ENCODE measurements around the gene RHOH.

The RHOH gene

DNA sequence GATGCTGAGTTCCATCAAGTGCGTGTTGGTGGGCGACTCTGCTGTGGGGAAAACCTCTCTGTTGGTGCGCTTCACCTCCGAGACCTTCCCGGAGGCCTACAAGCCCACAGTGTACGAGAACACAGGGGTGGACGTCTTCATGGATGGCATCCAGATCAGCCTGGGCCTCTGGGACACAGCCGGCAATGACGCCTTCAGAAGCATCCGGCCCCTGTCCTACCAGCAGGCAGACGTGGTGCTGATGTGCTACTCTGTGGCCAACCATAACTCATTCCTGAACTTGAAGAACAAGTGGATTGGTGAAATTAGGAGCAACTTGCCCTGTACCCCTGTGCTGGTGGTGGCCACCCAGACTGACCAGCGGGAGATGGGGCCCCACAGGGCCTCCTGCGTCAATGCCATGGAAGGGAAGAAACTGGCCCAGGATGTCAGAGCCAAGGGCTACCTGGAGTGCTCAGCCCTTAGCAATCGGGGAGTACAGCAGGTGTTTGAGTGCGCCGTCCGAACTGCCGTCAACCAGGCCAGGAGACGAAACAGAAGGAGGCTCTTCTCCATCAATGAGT, 46.6 kb downstream of the RHOH start:
- H3K4me3 ChIP-seq (ENCODE audit: low read length) = no peak overlapping the region
- TF ChIP-seq, protein P1, sequence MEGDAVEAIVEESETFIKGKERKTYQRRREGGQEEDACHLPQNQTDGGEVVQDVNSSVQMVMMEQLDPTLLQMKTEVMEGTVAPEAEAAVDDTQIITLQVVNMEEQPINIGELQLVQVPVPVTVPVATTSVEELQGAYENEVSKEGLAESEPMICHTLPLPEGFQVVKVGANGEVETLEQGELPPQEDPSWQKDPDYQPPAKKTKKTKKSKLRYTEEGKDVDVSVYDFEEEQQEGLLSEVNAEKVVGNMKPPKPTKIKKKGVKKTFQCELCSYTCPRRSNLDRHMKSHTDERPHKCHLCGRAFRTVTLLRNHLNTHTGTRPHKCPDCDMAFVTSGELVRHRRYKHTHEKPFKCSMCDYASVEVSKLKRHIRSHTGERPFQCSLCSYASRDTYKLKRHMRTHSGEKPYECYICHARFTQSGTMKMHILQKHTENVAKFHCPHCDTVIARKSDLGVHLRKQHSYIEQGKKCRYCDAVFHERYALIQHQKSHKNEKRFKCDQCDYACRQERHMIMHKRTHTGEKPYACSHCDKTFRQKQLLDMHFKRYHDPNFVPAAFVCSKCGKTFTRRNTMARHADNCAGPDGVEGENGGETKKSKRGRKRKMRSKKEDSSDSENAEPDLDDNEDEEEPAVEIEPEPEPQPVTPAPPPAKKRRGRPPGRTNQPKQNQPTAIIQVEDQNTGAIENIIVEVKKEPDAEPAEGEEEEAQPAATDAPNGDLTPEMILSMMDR (conservative IDR thresholded peaks at IDR 0.05; ENCODE audit: low read length) = no peak
- no peak for DNase-seq (ENCODE audit: low read depth)

DNA sequence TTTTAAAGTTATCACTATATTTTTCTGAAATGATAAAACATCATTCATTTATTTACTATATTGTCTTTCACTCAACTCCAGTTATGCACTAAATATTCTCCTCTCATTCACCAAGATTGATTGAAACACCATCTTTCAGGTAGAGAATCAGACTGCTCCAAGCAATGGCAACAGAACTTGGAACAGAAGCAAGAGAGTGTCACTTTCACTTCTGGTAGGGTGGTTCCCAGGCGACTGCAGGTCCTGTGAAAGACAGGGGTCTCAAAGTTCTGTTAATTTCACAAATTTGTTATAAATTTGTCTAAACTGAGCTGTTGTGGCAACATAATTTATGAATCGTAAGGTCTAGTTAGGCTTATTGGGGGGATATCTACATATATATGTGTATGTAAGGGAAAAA, 47.8 kb downstream of the RHOH start:
- TF ChIP-seq, protein P1 (conservative IDR thresholded peaks at IDR 0.05; ENCODE audit: low read length) = no peak
- no peak for DNase-seq (ENCODE audit: low read depth)
- H3K4me3 ChIP-seq (ENCODE audit: low read length) = no peak overlapping the region

DNA sequence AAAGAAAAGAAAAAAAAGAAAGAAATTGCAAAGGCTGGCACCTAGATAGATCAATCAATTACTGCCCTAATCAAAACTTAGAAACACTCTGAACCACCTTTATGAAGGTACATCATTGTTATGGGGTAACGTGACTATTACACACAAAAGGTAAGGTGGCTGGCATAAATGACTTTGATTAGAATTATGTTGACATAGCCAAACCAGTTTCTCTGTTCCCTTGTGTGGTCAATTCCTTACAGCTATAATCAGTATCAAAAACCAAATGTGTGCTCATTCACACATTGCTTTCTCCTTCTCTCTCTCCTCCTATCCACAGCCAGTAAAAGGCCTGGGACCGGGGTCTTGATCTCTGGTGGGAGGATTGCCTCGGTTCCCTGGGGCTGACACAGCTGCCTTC, 48.7 kb downstream of the RHOH start:
- TF ChIP-seq, protein P1 (conservative IDR thresholded peaks at IDR 0.05; ENCODE audit: low read length) = no peak
- no peak overlapping the region for H3K4me3 ChIP-seq (ENCODE audit: low read length)
- no peak for DNase-seq (ENCODE audit: low read depth)

DNA sequence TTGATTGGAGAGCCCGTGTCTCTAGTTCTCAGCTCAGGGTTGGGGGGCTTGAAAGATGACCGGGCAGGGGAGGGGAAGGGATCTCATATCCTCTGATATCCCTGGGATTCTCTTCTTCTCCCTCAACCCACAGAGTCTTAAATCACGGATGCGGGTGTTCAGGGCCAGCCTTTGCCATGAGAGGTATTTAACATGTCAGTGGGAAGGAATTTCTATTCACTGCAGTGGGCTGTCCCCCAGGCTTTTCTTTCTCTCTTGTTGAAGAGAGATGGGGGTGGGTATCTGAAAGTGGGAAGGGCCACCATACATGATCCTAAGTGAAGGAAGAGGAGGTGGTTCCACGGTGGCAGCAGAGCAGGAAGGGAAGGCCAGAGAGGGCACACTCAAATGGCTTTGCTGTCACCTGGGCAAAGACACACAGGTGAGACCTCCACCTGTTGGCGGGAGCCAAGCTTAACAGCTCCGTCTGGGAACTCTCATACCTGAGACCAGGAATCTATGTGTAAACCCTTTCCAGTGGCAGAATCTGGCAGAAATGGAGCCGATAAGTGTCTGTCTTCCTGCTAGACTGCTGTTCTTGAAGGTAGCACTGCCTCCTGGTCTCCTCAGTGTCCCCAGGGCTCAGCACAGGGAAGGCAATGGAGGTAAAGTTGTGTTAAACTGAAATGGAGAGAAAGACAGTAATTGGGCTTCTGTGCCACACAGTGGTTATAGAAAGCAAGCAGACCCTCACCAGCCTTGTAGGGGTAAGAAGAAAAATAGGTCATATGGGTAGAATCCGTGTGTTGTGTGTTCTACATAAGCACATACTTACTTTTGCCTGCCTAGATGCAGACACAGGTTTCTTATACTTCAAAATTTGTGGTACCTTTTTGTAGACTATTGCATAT, 49.4 kb downstream of the RHOH start:
- no peak for DNase-seq (ENCODE audit: low read depth)
- TF ChIP-seq, protein P1 (conservative IDR thresholded peaks at IDR 0.05; ENCODE audit: low read length) = no peak
- no peak overlapping the region for H3K4me3 ChIP-seq (ENCODE audit: low read length)

DNA sequence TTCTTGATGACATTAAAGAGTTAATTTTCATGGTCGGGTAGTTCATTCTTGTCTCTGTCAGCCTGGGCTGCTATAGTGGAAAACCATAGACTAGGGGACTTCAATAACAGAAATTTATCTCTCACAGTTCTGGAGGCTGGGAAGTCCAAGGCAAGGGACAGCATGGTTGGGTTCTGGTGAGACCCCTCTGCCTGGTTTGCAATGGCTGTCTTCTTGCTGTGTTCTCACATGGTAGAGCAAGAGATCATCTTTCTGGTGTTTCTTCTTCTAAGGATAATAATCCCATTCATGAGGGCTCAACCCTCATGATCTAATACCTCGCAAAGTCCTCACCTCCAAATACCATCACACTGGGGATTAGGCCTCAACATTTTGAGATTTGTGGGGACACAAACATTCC, 50.1 kb downstream of the RHOH start:
- no peak for DNase-seq (ENCODE audit: low read depth)
- no peak overlapping the region for H3K4me3 ChIP-seq (ENCODE audit: low read length)
- TF ChIP-seq, protein P1 (conservative IDR thresholded peaks at IDR 0.05; ENCODE audit: low read length) = no peak

DNA sequence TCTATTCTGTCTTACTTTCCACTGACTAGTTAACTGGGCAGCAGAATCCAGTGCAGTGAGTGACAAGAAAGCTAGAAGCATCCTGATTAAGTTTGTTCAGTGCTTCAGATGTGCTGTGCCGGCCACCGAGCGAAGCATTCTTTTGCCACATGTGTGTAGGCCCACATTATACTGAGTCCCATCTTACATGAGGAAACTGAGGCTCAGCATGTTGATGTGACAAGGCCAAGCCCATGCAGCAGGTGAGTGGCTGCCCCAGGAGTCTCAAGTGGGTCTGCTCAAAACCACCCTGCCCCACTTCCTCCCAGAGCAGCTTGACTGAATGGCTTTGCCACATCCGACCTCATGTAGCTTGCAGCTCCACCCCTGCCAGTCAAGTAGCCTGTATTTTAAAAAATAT, 50.5 kb downstream of the RHOH start:
- no peak for DNase-seq (ENCODE audit: low read depth)
- TF ChIP-seq, protein P1 (conservative IDR thresholded peaks at IDR 0.05; ENCODE audit: low read length) = no peak

DNA sequence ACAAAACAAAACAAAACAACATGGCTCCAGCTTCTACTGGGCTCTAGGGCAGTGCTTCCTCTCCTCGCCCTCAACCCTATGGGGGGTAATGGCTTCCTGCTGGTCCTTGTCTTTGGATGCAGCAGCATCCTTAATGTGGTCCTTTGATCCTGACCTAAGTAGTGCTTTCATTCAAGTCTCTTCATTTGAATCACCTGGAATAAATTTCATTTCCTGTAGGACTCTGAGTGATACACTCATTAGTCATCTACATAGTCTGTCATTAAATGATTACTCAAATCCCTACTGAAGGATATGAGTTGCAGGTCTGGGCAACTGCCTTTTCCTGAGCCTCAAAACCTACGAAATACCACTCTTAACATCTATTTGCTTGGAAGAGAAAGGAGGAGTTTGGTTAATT, 54.5 kb downstream of the RHOH start:
- H3K4me3 ChIP-seq (ENCODE audit: low read length) = no peak overlapping the region
- TF ChIP-seq, protein P1 (conservative IDR thresholded peaks at IDR 0.05; ENCODE audit: low read length) = no peak
- no peak for DNase-seq (ENCODE audit: low read depth)

More for the DNA sequence above, 50.5 kb downstream of the RHOH start:
- H3K4me3 ChIP-seq (ENCODE audit: low read length) = no peak overlapping the region

Measured in AG10803 (cell line).